HepG2 (cell line): Measurements from ENCODE around the gene PNRC1. TPM values are rescaled to one million over a fixed set of nuclear protein-coding genes. Genes with fewer than 3 reads are reported as not detected.
A peak's percentile ranks its signal among the peaks of the same experiment; 100 is the strongest.

Experiments
- CCAR2 ChIP-seq: fragments of 200-400 bp; formaldehyde crosslinking; optimal IDR thresholded peaks from 2 replicates; pipeline ENCODE3; 2018; ENCODE audit warnings: low read depth, mild to moderate bottlenecking, low read length, moderate library complexity
- CENPX ChIP-seq: sonication (generic); formaldehyde crosslinking; IDR thresholded peaks from 2 replicates; pipeline ENCODE4 v1.9.0; 2021; ENCODE audit warnings: mild to moderate bottlenecking, missing genetic modification reagents, moderate library complexity
- CTCF ChIP-seq: sonication (generic); formaldehyde crosslinking; IDR thresholded peaks from 2 replicates; pipeline ENCODE4 v1.5.0; 2020; ENCODE audit warnings: mild to moderate bottlenecking, missing genetic modification reagents, moderate library complexity
- EZH2 ChIP-seq: conservative IDR thresholded peaks from 2 replicates; pipeline ENCODE4 v1.6.1; 2012; ENCODE audit warnings: mild to moderate bottlenecking, low read depth, low read length, moderate library complexity
- GATAD2A ChIP-seq: IDR thresholded peaks from 2 replicates; pipeline ENCODE4 v1.6.1; 2016
- KLF11 ChIP-seq: IDR thresholded peaks from 2 replicates; pipeline ENCODE4 v1.6.1; 2016; ENCODE audit warnings: missing compliant biosample characterization
- MXD1 ChIP-seq: sonication (generic); formaldehyde crosslinking; IDR thresholded peaks from 2 replicates; pipeline ENCODE4 v1.4.0; 2020; ENCODE audit warnings: mild to moderate bottlenecking, missing genetic modification reagents
- MXD4 ChIP-seq: IDR thresholded peaks from 2 replicates; pipeline ENCODE4 v1.6.1; 2016; ENCODE audit warnings: mild to moderate bottlenecking, missing biosample characterization, missing genetic modification reagents
- NFE2 ChIP-seq: sonication (generic); formaldehyde crosslinking; IDR thresholded peaks from 2 replicates; pipeline ENCODE4 v1.4.0; 2020; ENCODE audit warnings: missing genetic modification reagents
- RARG ChIP-seq: sonication (generic); formaldehyde crosslinking; IDR thresholded peaks from 2 replicates; pipeline ENCODE4 v1.4.0; 2020; ENCODE audit warnings: low read depth, mild to moderate bottlenecking, missing genetic modification reagents
- SKIL ChIP-seq: sonication (generic); formaldehyde crosslinking; IDR thresholded peaks from 2 replicates; pipeline ENCODE4 v1.8.0; 2022; ENCODE audit warnings: missing genetic modification reagents, mild to moderate bottlenecking, moderate library complexity, borderline replicate concordance
- SOX13 ChIP-seq, 3 experiments: fragments of 450-650 bp in 1 of 3; sonication (generic) in 1 of 3; formaldehyde crosslinking in 1 of 3; IDR thresholded peaks in 2 of 3; conservative IDR thresholded peaks in 1 of 3; 2 replicates each; pipeline versions ENCODE4 v1.5.0 to v1.6.1; 2016 to 2020; ENCODE audit warnings: antibody characterized with exemption in 1 of 3, mild to moderate bottlenecking in 1 of 3, missing compliant biosample characterization in 1 of 3, missing genetic modification reagents in 1 of 3, moderate library complexity in 1 of 3
- SUZ12 ChIP-seq: fragments of 150-350 bp; IDR thresholded peaks from 2 replicates; pipeline ENCODE4 v1.6.1; 2014; ENCODE audit warnings: low read depth, low read length
- TMF1 ChIP-seq: sonication (generic); formaldehyde crosslinking; IDR thresholded peaks from 2 replicates; pipeline ENCODE4 v1.8.1; 2022; ENCODE audit warnings: low read depth, missing genetic modification reagents
- U2AF2 ChIP-seq: fragments of 200-400 bp; formaldehyde crosslinking; IDR thresholded peaks from 2 replicates; pipeline ENCODE4 v1.6.1; 2017; ENCODE audit warnings: low read depth, mild to moderate bottlenecking, low read length
- ZKSCAN8 ChIP-seq: IDR thresholded peaks from 2 replicates; pipeline ENCODE4 v1.6.1; 2016; ENCODE audit warnings: borderline replicate concordance, missing genetic modification reagents, missing compliant biosample characterization
- ZNF136 ChIP-seq: sonication (generic); formaldehyde crosslinking; IDR thresholded peaks from 2 replicates; pipeline ENCODE4 v1.8.1; 2022; ENCODE audit warnings: low read depth, mild to moderate bottlenecking, moderate library complexity, missing genetic modification reagents
- ZNF260 ChIP-seq: sonication (generic); formaldehyde crosslinking; IDR thresholded peaks from 2 replicates; pipeline ENCODE4 v1.4.0; 2020; ENCODE audit warnings: missing genetic modification reagents, low read depth, mild to moderate bottlenecking, borderline replicate concordance
- ZNF496 ChIP-seq: sonication (generic); formaldehyde crosslinking; IDR thresholded peaks from 2 replicates; pipeline ENCODE4 v1.8.1; 2023; ENCODE audit warnings: mild to moderate bottlenecking, moderate library complexity, missing genetic modification reagents; ENCODE audit not compliant: insufficient replicate concordance
- ZSCAN12 ChIP-seq: sonication (generic); formaldehyde crosslinking; IDR thresholded peaks from 2 replicates; pipeline ENCODE4 v1.9.0; 2021; ENCODE audit warnings: mild to moderate bottlenecking, missing genetic modification reagents
- ZSCAN30 ChIP-seq: sonication (generic); formaldehyde crosslinking; IDR thresholded peaks from 2 replicates; pipeline ENCODE4 v1.5.0; 2020; ENCODE audit warnings: mild to moderate bottlenecking, missing genetic modification reagents
- polyA plus RNA-seq, 8 experiments: library from polyadenylated mRNA; depleted of rRNA in 3 of 8; stranded (reverse) in 7 of 8; unstranded in 1 of 8; fragments of >200 nt; fragmentation: Illumina TruSeq in 4 of 8; extraction: Trizol in 4 of 8; gene quantifications; 2 replicates each; pipeline versions ENCODE4 v1.2.1 to v1.2.3, GENCODE V29; 2011 to 2016; ENCODE audit warnings: low read depth in 4 of 8, missing spikeins in 1 of 8, mixed read lengths in 1 of 8; ENCODE audit not compliant: insufficient read depth in 1 of 8
- total RNA-seq, 5 experiments: library from RNA; depleted of rRNA; stranded (reverse); fragments of >200 nt; fragmentation: Illumina TruSeq; extraction: Trizol; gene quantifications; 2 replicates each; pipeline ENCODE4 v1.2.3, GENCODE V29; 2016; ENCODE audit warnings: low read depth in 1 of 5
- TF ChIP-seq, protein P1 (sequence below): sonication (generic); formaldehyde crosslinking; IDR thresholded peaks from 2 replicates; pipeline ENCODE4 v1.4.0; 2020; ENCODE audit warnings: missing genetic modification reagents, borderline replicate concordance

The PNRC1 gene
- total and polyA plus RNA-seq, 2 of the 13 experiments (the other 11 are each of a cell fraction or from before 2014, with no cell fraction given), result 17.6 to 36.0 TPM

GRCh38 chr6:89035252-89036101 lies 45.1 kb upstream of the PNRC1 start (continued):
- TF ChIP-seq ZKSCAN8 (no peak), TMF1 (no peak), RARG (CRISPR knock-in tag) (no peak), ZSCAN12 (CRISPR knock-in tag) (no peak), MXD4 (CRISPR knock-in tag) (0 out of 2 replicates have a peak, but pooled peaks have one; percentile 38), SKIL (CRISPR knock-in tag) (no peak), CTCF (CRISPR knock-in tag) (no peak), SUZ12 (no peak), ZNF496 (no peak), ZNF260 (CRISPR knock-in tag) (no peak), EZH2 (no peak), SOX13 (IDR thresholded peaks at IDR 0.05) (no peak), SOX13 (CRISPR knock-in tag; conservative IDR thresholded peaks at IDR 0.05 in 1 of 2, IDR thresholded peaks at IDR 0.05 in 1 of 2) (peak in 1 of 2 experiments; percentile 65; a peak in 1 of 4 replicates), GATAD2A (CRISPR knock-in tag) (peak; percentile 19; the same call in 1 of the 2 replicates), KLF11 (CRISPR knock-in tag) (no peak), CCAR2 (no peak), ZSCAN30 (no peak), U2AF2 (no peak), ZNF136 (no peak), MXD1 (CRISPR knock-in tag) (no peak), CENPX (CRISPR knock-in tag) (no peak), NFE2 (CRISPR knock-in tag) (0 out of 2 replicates have a peak, but pooled peaks have one; percentile 35)
- TF ChIP-seq, protein P1, sequence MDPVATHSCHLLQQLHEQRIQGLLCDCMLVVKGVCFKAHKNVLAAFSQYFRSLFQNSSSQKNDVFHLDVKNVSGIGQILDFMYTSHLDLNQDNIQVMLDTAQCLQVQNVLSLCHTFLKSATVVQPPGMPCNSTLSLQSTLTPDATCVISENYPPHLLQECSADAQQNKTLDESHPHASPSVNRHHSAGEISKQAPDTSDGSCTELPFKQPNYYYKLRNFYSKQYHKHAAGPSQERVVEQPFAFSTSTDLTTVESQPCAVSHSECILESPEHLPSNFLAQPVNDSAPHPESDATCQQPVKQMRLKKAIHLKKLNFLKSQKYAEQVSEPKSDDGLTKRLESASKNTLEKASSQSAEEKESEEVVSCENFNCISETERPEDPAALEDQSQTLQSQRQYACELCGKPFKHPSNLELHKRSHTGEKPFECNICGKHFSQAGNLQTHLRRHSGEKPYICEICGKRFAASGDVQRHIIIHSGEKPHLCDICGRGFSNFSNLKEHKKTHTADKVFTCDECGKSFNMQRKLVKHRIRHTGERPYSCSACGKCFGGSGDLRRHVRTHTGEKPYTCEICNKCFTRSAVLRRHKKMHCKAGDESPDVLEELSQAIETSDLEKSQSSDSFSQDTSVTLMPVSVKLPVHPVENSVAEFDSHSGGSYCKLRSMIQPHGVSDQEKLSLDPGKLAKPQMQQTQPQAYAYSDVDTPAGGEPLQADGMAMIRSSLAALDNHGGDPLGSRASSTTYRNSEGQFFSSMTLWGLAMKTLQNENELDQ (CRISPR knock-in tag), result no peak
